Stimulated activated CD8-positive, alpha-beta memory T cell treated with anti-CD3 and anti-CD28 coated beads, Interleukin-12 subunit alpha, Interleukin-12 subunit beta, amount 100 ng/mL, for 1 hour (primary cell): Measurements from ENCODE around the gene NUMBL.
"Not testable (repeated sequence)": the region's sequence is repeated elsewhere in the genome, so short reads cannot be mapped to it uniquely, and the experiment has no call there.

Experiments
- DNase-seq: peaks from one replicate; pipeline ENCODE4 v3.0.0-alpha.2; 2020; ENCODE audit warnings: low read depth

The NUMBL gene

DNA sequence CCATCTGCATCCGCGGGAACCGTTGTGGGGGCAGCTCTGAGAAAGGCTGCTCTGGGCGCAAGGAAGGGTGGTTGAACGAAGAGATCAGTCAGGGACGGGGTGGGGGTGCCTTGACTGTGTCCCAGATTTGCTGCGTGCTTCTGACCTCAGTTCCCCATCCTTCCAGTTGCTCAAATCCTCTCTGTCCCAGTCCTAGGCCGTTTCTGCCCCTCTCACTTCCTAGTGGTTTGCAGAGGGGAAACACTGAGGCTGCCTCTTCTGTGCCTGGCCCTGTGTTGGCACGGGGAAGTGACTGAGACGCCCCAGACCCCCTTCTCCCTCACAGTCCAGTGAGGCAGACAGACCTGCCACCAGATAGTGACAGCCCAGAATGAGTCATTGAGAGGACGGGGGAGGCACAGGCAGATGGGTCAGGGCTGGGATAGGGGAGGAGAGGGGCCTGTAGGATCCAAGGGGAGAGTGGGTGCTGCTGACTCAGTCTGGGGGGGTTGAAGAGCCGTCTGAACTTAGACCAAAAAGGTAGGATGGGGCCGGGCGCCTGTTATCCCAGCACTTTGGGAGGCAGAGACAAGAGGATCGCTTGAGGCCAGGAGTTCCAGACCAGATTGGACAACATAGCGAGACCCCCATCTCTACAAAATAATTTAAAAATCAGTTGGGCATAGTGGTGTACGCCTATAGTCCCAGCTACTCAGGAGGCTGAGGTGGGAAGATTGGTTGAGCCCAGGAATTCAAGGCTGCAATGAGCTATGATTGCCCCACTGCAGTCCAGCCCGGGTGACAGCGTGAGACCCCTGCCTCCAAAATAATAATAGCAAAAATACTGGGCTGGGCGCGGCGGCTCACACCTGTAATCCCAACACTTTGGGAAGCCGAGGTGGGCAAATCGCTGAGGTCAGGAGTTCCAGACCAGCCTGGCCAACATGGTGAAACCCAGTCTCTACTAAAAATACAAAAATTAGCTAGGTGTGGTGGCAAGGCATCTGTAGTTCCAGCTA is 26.5 kb downstream of the NUMBL start:
- DNase-seq: no peak

DNA sequence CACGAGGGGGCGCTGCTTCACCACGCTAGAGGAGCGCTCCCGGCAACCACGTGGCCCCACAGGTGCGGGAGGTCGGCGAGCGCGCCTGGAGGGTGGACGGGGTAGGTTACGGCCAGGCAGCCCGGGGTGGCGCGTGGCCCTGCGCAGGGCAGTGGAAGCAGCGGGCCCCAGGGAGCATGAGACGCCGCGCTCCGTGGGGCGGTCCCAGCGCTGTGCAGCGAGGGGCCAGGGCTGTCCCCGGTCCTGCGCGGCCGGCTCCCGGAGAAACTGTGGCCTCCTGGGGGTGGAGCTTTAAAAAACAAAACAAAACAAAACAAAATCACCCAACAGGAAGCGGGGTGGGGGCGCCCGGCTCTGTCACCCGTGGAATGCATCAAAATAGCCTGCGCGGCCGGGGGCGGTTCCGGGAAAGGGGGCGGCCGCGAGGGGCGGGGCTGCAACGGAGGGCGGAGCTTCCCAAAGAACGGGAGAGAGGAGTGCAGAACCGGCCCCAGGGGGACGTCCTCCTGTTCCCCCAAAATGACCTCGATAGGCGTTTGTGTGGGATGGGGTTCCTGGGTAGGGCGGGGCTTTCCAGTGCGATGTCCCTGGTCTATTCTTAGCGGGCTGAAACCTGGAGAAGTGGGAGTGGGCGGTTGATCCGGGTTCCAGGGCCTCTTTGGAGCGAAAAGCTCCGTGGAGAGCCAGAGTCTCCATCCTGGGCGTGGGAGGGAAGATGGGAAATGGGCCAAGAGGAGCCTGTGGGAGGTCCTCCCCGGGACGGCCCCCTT is 27.3 kb downstream of the NUMBL start:
- DNase-seq: peak; percentile 90

DNA sequence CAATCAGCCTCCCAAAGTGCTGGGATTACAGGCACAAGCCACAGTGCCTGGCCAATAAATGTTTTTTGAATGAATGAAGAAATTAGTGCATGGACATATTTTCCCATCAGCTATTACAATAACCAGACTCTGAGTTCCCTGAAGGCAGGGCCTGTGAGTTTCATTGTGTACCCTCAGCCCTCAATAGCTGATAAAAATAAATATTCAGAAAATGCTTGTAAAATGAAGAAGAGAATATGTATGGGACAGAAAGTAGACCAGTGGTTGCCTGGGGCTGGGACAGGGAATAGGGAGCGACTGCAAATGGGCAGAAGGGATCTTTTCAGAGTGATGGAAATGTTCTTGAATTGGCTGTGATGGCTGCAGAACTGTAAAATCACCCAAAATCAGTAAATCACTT is 28.8 kb downstream of the NUMBL start:
- no peak for DNase-seq

- no peak for DNase-seq
Measured at GRCh38 chr19:40659566-40659965, 30.9 kb downstream of the NUMBL start.

GRCh38 chr19:40659116-40659515 is 31.3 kb downstream of the NUMBL start:
- DNase-seq: no peak

DNA sequence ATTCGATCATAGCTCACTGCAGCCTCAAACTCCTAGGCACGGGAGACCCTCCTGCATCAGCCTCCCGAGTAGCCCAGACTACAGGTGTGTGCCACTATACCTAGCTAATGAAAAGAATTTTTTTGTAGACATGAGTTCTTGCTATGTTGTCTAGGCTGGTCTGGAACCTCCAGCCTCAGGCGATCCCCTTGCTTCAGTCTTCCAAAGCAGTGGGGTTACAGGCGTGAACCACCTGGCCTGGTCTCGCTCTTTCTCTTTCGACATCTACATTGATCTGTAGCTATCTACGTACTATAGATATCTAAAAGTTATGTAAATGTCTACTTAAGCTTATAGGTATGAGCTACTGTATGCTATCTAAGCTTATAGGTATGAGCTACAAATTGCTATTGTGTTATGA is 32.4 kb downstream of the NUMBL start:
- no peak for DNase-seq

GRCh38 chr19:40655684-40656083 is 34.8 kb downstream of the NUMBL start:
- DNase-seq: not testable (repeated sequence)

- DNase-seq: not testable (repeated sequence)
Measured at GRCh38 chr19:40652303-40652702, 38.1 kb downstream of the NUMBL start.

DNA sequence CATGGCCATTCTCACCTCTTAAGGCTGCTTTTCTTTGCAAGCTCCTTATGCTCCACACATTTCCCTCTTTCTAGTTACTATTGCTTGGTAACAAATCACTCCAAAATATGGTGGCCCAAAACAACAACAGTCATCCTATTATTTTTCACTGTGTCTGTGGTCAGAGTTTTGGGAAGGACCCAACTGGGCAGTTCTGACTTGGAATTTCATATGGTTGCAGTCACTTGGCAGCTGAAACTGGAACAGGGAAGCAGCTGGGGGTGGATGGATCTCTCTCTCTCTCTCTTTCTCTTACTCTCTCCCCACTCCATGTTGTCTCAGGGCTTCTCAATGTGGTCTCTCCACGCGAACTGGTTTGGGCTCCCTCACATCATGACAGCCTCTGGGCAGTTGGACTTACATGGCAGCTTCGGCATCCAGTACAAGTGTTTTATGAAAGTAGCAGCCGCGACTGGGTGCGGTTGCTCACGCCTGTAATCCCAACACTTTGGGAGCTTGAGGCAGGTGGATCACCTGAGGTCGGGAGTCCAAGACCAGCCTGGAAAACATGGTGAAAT is 39.6 kb downstream of the NUMBL start:
- no peak for DNase-seq

DNA sequence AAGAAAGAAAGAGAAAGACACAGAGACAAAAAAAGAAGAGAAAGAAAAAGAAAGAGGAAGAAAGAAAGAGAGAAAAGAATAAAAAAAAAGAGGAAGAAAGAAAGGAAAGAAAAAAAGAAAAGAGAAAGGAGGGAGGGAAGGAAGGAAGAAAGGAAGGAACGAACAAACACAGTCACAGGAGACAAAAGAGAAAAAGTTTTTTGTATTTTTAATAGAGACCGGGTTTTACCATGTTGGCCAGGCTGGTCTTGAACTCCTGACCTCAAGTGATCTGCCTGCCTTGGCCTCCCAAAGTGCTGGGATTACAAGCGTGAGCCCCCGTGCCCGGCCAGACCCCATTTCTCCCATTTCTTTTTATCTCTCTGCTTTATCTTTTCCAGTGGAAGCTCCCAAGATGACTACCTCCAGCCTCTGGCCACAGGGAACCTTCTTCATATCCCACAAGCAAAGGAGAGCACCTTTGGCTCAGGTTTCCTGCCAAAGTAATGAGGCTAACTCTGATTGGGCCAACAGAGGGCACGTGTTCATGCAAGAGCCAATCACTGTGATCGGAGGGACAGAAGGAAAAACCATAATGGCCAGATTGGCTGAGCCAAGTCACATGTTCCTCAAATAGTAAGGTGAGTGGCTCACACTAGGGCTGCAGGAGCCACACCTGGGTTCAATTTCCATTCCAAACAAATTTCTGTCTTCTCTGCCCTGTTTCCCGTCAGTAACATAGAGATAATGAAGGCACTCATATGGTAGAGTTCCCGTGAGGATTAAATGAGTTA is 40.4 kb downstream of the NUMBL start:
- not testable (repeated sequence) for DNase-seq

DNA sequence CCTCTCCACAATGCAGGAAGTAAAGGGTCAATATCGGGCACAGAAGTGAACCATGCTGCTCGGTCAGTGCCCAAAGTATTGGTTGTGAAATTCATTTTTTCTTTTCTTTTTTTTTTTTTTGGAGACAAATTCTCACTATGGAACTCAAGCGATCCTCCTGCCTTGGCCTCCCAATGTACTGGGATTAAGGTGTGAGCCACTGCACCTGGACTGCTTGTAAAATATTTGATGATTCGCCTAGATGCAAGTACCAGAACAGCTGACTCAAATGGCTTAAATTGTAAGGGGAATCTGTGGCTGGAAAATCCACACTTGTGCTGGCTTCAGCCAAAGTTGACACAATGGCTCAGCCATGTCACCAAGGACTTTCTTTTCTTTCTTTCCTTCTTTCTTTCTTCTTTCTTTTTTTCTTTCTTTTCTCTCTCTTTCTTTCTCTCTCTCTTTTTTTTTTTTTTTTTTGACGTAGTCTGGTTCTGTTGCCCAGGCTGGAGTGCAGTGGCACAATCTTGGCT is 43.7 kb downstream of the NUMBL start:
- no peak for DNase-seq

- DNase-seq: no peak
Measured at GRCh38 chr19:40642757-40643305, 47.6 kb downstream of the NUMBL start.

- DNase-seq: no peak
Measured at GRCh38 chr19:40642051-40642706, 48.3 kb downstream of the NUMBL start.

DNA sequence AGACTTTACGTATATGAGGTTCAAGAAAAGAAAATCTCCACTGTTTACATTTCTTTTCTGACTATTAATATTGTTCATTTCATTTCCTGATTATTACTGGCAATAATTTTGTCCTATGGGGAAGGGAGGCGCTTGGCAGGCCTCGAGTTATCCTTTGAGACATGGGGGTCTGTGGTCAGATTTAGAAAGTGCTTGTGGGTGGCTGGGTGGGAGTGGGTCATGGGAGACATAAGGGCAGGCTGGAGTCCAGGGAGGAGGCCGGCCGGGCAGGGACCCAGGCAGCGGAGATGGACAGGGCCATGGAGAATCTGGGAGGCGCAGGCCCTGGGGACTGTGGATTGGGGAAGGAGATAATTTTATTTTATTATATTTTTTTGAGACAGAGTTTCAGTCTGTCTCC is 49.2 kb downstream of the NUMBL start:
- DNase-seq: no peak

- DNase-seq: no peak
Measured at GRCh38 chr19:40640744-40641143, 49.7 kb downstream of the NUMBL start.

DNA sequence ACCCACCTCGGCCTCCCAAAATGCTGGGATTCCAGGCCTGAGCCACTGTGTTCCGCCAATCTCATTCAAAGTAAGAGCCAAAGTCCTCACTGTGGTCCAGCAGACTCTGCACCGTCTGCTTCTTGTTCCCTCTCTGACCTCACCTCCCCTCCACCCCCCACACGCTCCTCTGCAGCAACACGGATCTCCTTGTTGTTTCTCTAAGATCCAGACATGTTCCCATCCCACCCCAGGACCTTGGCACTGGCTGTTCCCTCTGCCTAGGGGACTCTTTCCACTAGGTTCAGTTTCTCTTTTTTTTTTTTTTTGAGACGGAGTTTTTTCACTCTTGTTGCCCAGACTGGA is 50.8 kb downstream of the NUMBL start:
- no peak for DNase-seq

DNA sequence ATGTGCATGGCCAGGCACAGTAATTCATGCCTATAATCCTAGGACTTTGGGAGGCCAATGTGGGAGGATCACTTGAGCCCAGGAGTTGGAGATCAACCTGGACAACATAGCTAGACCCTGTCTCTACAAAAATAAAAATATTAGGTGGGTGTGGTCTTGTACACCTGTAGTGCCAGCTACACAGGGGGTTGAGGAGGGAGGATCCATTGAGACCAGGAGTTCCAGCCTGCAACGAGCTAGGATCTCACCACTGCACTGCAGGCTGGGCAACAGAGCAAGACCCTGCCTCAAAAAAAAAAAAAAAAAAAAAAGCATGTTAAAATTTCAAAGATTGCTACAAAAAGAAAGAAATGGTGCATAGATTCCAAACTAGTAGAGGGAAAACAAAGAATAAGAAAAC is 52.1 kb downstream of the NUMBL start:
- no peak for DNase-seq

DNA sequence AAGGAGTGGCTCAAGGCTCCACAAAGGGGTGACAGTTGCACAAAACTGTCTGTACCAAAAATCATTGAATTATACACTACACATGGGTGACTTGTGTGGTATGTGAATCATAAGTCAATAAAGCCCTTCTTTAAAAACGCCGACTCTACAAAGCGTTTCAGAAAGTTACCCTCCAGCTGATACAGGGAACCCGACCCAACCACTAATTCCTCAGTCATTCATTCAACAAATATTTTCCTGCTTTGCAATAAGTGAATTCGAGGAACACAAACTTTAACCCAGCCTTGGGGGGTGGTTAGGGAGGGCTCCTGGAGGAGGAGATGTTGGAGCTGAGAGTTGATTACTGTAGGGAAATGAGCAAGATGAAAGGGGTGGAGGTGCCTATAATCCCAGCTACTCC is 57.2 kb downstream of the NUMBL start:
- no peak for DNase-seq

DNA sequence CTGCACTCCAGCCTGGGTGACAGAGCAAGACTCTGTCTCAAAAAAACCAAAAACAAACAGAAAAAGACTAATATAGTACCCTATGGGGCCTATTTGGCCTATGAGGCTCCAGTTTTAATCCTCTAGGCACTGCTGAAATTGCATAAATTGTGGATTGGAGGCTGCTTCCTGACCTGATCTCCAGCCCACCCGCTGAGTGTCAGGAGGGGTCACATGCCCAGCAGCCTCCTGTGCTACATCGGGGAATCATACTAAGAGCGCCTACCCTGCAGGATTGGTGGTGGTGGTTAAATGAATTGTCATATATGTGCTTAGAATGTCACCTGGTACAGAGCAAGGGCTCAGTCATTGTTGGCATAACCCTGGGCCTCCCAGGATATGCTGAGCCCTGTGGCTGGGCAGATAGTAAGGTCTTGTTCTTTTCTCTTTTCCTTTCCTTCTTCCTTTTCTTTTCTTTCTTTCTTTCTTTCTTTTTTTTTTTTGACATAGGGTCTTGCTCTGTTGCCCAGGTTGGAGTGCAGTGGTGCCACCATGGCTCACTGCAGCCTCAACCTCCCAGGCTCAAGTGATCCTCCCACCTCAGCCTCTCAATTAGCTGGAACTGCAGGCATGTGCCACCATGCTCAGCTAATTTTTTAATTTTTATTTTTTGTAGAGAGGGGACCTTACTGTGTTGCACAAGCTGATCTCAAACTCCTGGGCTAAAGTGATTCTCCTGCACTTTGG is 58.0 kb downstream of the NUMBL start:
- DNase-seq: no peak

- no peak for DNase-seq
Measured at GRCh38 chr19:40630571-40631160, 59.8 kb downstream of the NUMBL start.
